GM12878 (cell line): ENCODE results near the gene UBQLN4. TPM values are rescaled to one million over a fixed set of nuclear protein-coding genes. Genes with fewer than 3 reads are reported as not detected.
"Not testable (repeated sequence)": the region's sequence is repeated elsewhere in the genome, so short reads cannot be mapped to it uniquely, and the experiment has no call there.

Experiments used
- ATAC-seq: fragments of 200-7000 bp; cut with Tn5 transposase; 3 replicates; pipeline ENCODE4 v1.9.1; 2020; ENCODE audit warnings: mild to moderate bottlenecking, moderate library complexity
- BruUV-seq: library from RNA; stranded (reverse); fragments of 400-500 nt; replicated peaks from 2 replicates; lab custom pipeline; 2021; lab: Mats Ljungman, UMichigan
- CTCF ChIA-PET: fragments of 300-600 bp; sonication (Branson Sonifier 250); formaldehyde crosslinking; extraction: SDS; loops from one replicate; lab custom pipeline; 2021; ENCODE audit warnings: inconsistent platforms; lab: Yijun Ruan, JAX
- POLR2A ChIA-PET: fragments of 350-600 bp; formaldehyde crosslinking; extraction: SDS; loops from one replicate; lab custom pipeline; 2021; ENCODE audit warnings: inconsistent platforms; lab: Charles Lee
- RAD21 ChIA-PET: fragments of 300-600 bp; sonication (Branson Sonifier 250); formaldehyde crosslinking; loops from one replicate; lab custom pipeline; 2023; ENCODE audit warnings: antibody characterized with exemption; ENCODE audit not compliant: unreplicated experiment; lab: Charles Lee
- SMC1A ChIA-PET: fragments of 300-600 bp; sonication (Branson Sonifier 250); formaldehyde crosslinking; loops from one replicate; lab custom pipeline; 2023; ENCODE audit not compliant: unreplicated experiment, uncharacterized antibody; lab: Charles Lee
- DNase-seq: peaks from one replicate; pipeline ENCODE4 v3.0.0-alpha.2; 2011; ENCODE audit warnings: low read depth, low spot score
- FAIRE-seq: peaks from 3 replicates; lab custom pipeline; 2011; peaks lifted over from hg19 to GRCh38; lab: Jason Lieb, UNC
- H2AFZ ChIP-seq: 2 replicates; pipeline ENCODE4 v1.6.0; 2011; ENCODE audit warnings: low read depth, low read length, control low read depth; ENCODE audit not compliant: control insufficient read depth
- H3K27ac ChIP-seq: 2 replicates; pipeline ENCODE4 v1.5.1; 2011; ENCODE audit warnings: control low read depth; ENCODE audit not compliant: control insufficient read depth, insufficient read depth
- H3K27me3 ChIP-seq, 2 experiments: replicated peaks in 1 of 2; 2 replicates each; pipeline versions ENCODE4 v1.6.0 to v1.6.1; 2011; ENCODE audit warnings: low read length in 1 of 2; ENCODE audit not compliant: control insufficient read depth in 2 of 2, insufficient read depth in 2 of 2
- H3K36me3 ChIP-seq, 2 experiments: 2 replicates each; pipeline ENCODE4 v1.5.1; 2011; ENCODE audit warnings: low read length in 1 of 2; ENCODE audit not compliant: control insufficient read depth in 2 of 2, insufficient read depth in 2 of 2
- H3K4me1 ChIP-seq: 2 replicates; pipeline ENCODE4 v1.6.1; 2011; ENCODE audit warnings: mild to moderate bottlenecking, low read length, moderate library complexity, mixed read lengths; ENCODE audit not compliant: control insufficient read depth, insufficient read depth
- H3K4me2 ChIP-seq: 2 replicates; pipeline ENCODE4 v1.6.0; 2011; ENCODE audit warnings: control low read depth; ENCODE audit not compliant: control insufficient read depth, insufficient read depth
- H3K4me3 ChIP-seq: fragments of 200-600 bp; sonication (generic); 2 replicates; pipeline ENCODE4 v1.5.1; 2016
- H3K79me2 ChIP-seq: 2 replicates; pipeline ENCODE4 v1.6.0; 2011; ENCODE audit warnings: low read length; ENCODE audit not compliant: control insufficient read depth, insufficient read depth
- H3K9ac ChIP-seq: 2 replicates; pipeline ENCODE4 v1.8.0; 2011; ENCODE audit warnings: low read length, control low read depth, mixed read lengths; ENCODE audit not compliant: control insufficient read depth, insufficient read depth
- H3K9me3 ChIP-seq: replicated peaks from 3 replicates; pipeline ENCODE4 v1.5.1; 2011; ENCODE audit warnings: mild to moderate bottlenecking, low read length; ENCODE audit not compliant: control insufficient read depth, insufficient read depth
- H4K20me1 ChIP-seq: 2 replicates; pipeline ENCODE4 v1.6.0; 2011; ENCODE audit not compliant: control insufficient read depth, insufficient read depth
- ATF7 ChIP-seq: fragments of 450-650 bp; IDR thresholded peaks from 2 replicates; pipeline ENCODE4 v1.6.1; 2016; ENCODE audit warnings: low read depth, mild to moderate bottlenecking
- CBX5 ChIP-seq: sonication (generic); IDR thresholded peaks from 2 replicates; pipeline ENCODE4 v1.6.1; 2016; ENCODE audit warnings: low read depth, moderate library complexity, mild to moderate bottlenecking, inconsistent platforms
- EGR1 ChIP-seq, 2 experiments: IDR thresholded peaks; 1 replicate in 1 of 2; 2 replicates in 1 of 2; pipeline ENCODE4 v1.6.1; 2011 to 2012; ENCODE audit warnings: low read depth in 2 of 2, low read length in 2 of 2, borderline replicate concordance in 1 of 2, mild to moderate bottlenecking in 1 of 2, moderate library complexity in 1 of 2
- HSF1 ChIP-seq: fragments of 150-350 bp; IDR thresholded peaks from 2 replicates; pipeline ENCODE4 v1.6.1; 2014; ENCODE audit warnings: mild to moderate bottlenecking, low read depth, low read length
- IRF3 ChIP-seq: fragments of 450-650 bp; IDR thresholded peaks from 2 replicates; pipeline ENCODE4 v1.6.1; 2014; ENCODE audit warnings: mild to moderate bottlenecking
- MAX ChIP-seq: IDR thresholded peaks from 2 replicates; pipeline ENCODE4 v1.6.1; 2012; ENCODE audit warnings: low read depth, low read length, improper control_type of control experiment
- MEF2B ChIP-seq: fragments of 450-650 bp; IDR thresholded peaks from 2 replicates; pipeline ENCODE4 v1.6.1; 2018; ENCODE audit warnings: mild to moderate bottlenecking, moderate library complexity; ENCODE audit not compliant: partially characterized antibody, poor library complexity, severe bottlenecking
- MXI1 ChIP-seq: fragments of 150-350 bp; IDR thresholded peaks from 2 replicates; pipeline ENCODE4 v1.6.1; 2011; ENCODE audit warnings: low read depth, mild to moderate bottlenecking, inconsistent platforms, low read length, improper control_type of control experiment
- NBN ChIP-seq: fragments of 450-650 bp; IDR thresholded peaks from 2 replicates; pipeline ENCODE4 v1.6.1; 2016
- PAX8 ChIP-seq: fragments of 450-650 bp; IDR thresholded peaks from 2 replicates; pipeline ENCODE4 v1.6.1; 2017; ENCODE audit warnings: mild to moderate bottlenecking, moderate library complexity
- PKNOX1 ChIP-seq: fragments of 450-650 bp; IDR thresholded peaks from 2 replicates; pipeline ENCODE4 v1.6.1; 2016; ENCODE audit warnings: mild to moderate bottlenecking
- RAD51 ChIP-seq: fragments of 450-650 bp; IDR thresholded peaks from 2 replicates; pipeline ENCODE4 v1.6.1; 2016; ENCODE audit warnings: moderate library complexity, mild to moderate bottlenecking, inconsistent platforms
- SIN3A ChIP-seq: IDR thresholded peaks from 2 replicates; pipeline ENCODE4 v1.6.1; 2012; ENCODE audit warnings: low read depth, low read length, improper control_type of control experiment
- TAF1 ChIP-seq: IDR thresholded peaks from 2 replicates; pipeline ENCODE4 v1.6.1; 2011; ENCODE audit warnings: mild to moderate bottlenecking, low read depth, low read length, borderline replicate concordance
- ZNF217 ChIP-seq: fragments of 450-650 bp; IDR thresholded peaks from 2 replicates; pipeline ENCODE4 v1.6.1; 2017; ENCODE audit warnings: antibody characterized with exemption, mild to moderate bottlenecking
- WGBS: methylation state at CpG from one replicate; pipeline ENCODE4 v1.1.6; 2016; ENCODE audit warnings: low lambda C conversion rate; ENCODE audit not compliant: insufficient replicate concordance, insufficient coverage; ENCODE audit errors: missing lambda C conversion rate; 5-methylcytosine and 5-hydroxymethylcytosine counted together
- in situ Hi-C: fragments of 300-500 bp; cut with MboI; formaldehyde crosslinking; loops from 9 replicates; pipeline ENCODE4 v1.14.3; 2018; ENCODE audit warnings: mixed read lengths
- intact Hi-C: fragments of 100-400 bp; cut with micrococcal nuclease; formaldehyde crosslinking; loops from one replicate; pipeline ENCODE4 v1.14.2; 2022; ENCODE audit not compliant: unreplicated experiment
- polyA plus RNA-seq, 11 experiments: library from polyadenylated mRNA; depleted of rRNA in 4 of 11; unstranded in 6 of 11; stranded (reverse) in 5 of 11; fragments of >200 nt; fragmentation: Nextera tagmentation in 4 of 11; fragmentation: Illumina TruSeq in 1 of 11; extraction: Ambion mirVana in 4 of 11; extraction: Trizol in 1 of 11; gene quantifications; 1 replicate in 1 of 11; 2 replicates in 10 of 11; pipeline versions ENCODE4 v1.2.1 to v1.2.3, GENCODE V29; 2011 to 2016; ENCODE audit warnings: inconsistent platforms in 2 of 11, missing spikeins in 2 of 11, low read depth in 1 of 11
- total RNA-seq, 4 experiments: library from RNA; depleted of rRNA in 3 of 4; stranded (reverse); fragments of >200 nt in 3 of 4; fragmentation: Illumina TruSeq in 1 of 4; extraction: Trizol in 1 of 4; gene quantifications; 2 replicates each; pipeline versions ENCODE4 v1.2.1 to v1.2.3, GENCODE V29; 2013 to 2021

Gene UBQLN4
- total and polyA plus RNA-seq, 10 of the 15 experiments (the other 5 are each of a cell fraction or from before 2014, with no cell fraction given): 10.0 to 44.6 (median 19.7) TPM

- H3K4me3 ChIP-seq, intact Hi-C loops, H4K20me1 ChIP-seq, SMC1A ChIA-PET, DNase-seq, H3K27ac ChIP-seq, H2AFZ ChIP-seq, FAIRE-seq, CTCF ChIA-PET, BruUV-seq, H3K9me3 ChIP-seq, RAD21 ChIA-PET, H3K4me1 ChIP-seq, H3K9ac ChIP-seq, ATAC-seq, H3K79me2 ChIP-seq, H3K27me3 ChIP-seq, in situ Hi-C loops, H3K36me3 ChIP-seq, H3K4me2 ChIP-seq: not testable (repeated sequence)
- 53% methylated on average over 6 of the region's 7 CpGs for WGBS
- POLR2A ChIA-PET: interaction anchor here (0.8 kb wide), 1 partner anchor 13 kb away, joined by 3 read pairs; no protein-coding TSS in a partner anchor
Observed at GRCh38 chr1:156071332-156071816, 17.8 kb upstream of the UBQLN4 start.

GRCh38 chr1:156070548-156070947 lies 16.9 kb upstream of the UBQLN4 start:
- Histone ChIP-seq H3K27ac (no peak overlapping the region), H3K36me3 (no peaks in the 10 kb centered on the region), H3K4me1 (no peaks in the 10 kb centered on the region; the same call in 1 of the 2 replicates), H3K9me3 (no peaks in the 10 kb centered on the region), H3K27me3 (no peaks in the 10 kb centered on the region), H2AFZ (no peak overlapping the region), H3K9ac (no peak overlapping the region), H3K4me3 (no peak overlapping the region), H3K4me2 (no peak overlapping the region), H4K20me1 (no peaks in the 10 kb centered on the region), H3K79me2 (no peaks in the 10 kb centered on the region)
- intact Hi-C loops (no loop called here), in situ Hi-C loops (no loop called here)
- RAD21 ChIA-PET: no interaction called here
- BruUV-seq: no TSS peak
- DNase-seq: no peak
- POLR2A ChIA-PET: no interaction called here
- SMC1A ChIA-PET: no interaction called here
- WGBS: 16% methylated on average over 4 of the region's 4 CpGs
- no peak for ATAC-seq
- FAIRE-seq: no peak
- CTCF ChIA-PET: no interaction called here
- no peak for TF ChIP-seq PAX8
- no peak for TF ChIP-seq SIN3A
- no peak for TF ChIP-seq RAD51
- no peak for TF ChIP-seq NBN
- no peak for TF ChIP-seq MXI1
- TF ChIP-seq IRF3: no peak
- no peak for TF ChIP-seq ATF7
- no peak for TF ChIP-seq EGR1 (IDR thresholded peaks at IDR 0.05; ENCODE audit: borderline replicate concordance in 1 of 2, low read depth in 2 of 2, low read length in 2 of 2)
- no peak for TF ChIP-seq HSF1
- TF ChIP-seq CBX5: no peak
- no peak for TF ChIP-seq MEF2B
- TF ChIP-seq TAF1: no peak
- TF ChIP-seq PKNOX1: no peak
- no peak for TF ChIP-seq ZNF217
- TF ChIP-seq MAX: no peak
